Hepatocyte (in vitro differentiated cells): Measurements from ENCODE around the gene NHLRC1. TPM values are rescaled to one million over a fixed set of nuclear protein-coding genes. Genes with fewer than 3 reads are reported as not detected.

Experiments used
- polyA plus RNA-seq: library from polyadenylated mRNA; unstranded; fragments of >200 nt; fragmentation: Nextera tagmentation; extraction: Ambion mirVana; gene quantifications from 2 replicates; pipeline ENCODE4 v1.2.1, GENCODE V29; 2016
- total RNA-seq: library from RNA; depleted of rRNA; stranded (reverse); fragments of >200 nt; gene quantifications from 2 replicates; pipeline ENCODE4 v1.2.3, GENCODE V29; 2014

NHLRC1 gene
- total and polyA plus RNA-seq, 2 experiments from 2014 or later: 1.5 to 1.6 TPM

Other genes with a start within 250 kb of the NHLRC1 start
- 27.9 TPM in 2 replicates for gene KIF13A, start 135.0 kb downstream of the NHLRC1 start, total RNA-seq
- gene KIF13A, start 135.0 kb downstream of the NHLRC1 start, polyA plus RNA-seq: 13.0 and 16.2 TPM in 2 replicates
- gene TPMT, start 32.4 kb upstream of the NHLRC1 start, total RNA-seq: 12.9 and 15.5 TPM in 2 replicates
- gene TPMT, start 32.4 kb upstream of the NHLRC1 start, polyA plus RNA-seq: 10.0 and 10.5 TPM in 2 replicates
- 7.8 and 9.1 TPM in 2 replicates for gene KDM1B, start 32.7 kb upstream of the NHLRC1 start, total RNA-seq
- 4.8 and 5.9 TPM in 2 replicates for gene KDM1B, start 32.7 kb upstream of the NHLRC1 start, polyA plus RNA-seq
- 70.8 and 81.3 TPM in 2 replicates for gene DEK, start 141.9 kb upstream of the NHLRC1 start, total RNA-seq
- gene DEK, start 141.9 kb upstream of the NHLRC1 start, polyA plus RNA-seq: 39.9 and 61.0 TPM in 2 replicates